Panc1 (cell line): ENCODE results near the gene CKAP2. TPM values are rescaled to one million over a fixed set of nuclear protein-coding genes. Genes with fewer than 3 reads are reported as not detected.
"Not testable (repeated sequence)": the region's sequence is repeated elsewhere in the genome, so short reads cannot be mapped to it uniquely, and the experiment has no call there.

Experiments used
- ATAC-seq: fragments of 200-7000 bp; cut with Tn5 transposase; 2 replicates; pipeline ENCODE4 v1.9.1; 2020; ENCODE audit warnings: mild to moderate bottlenecking, moderate library complexity
- BruUV-seq: library from RNA; stranded (reverse); fragments of 400-500 nt; replicated peaks from 2 replicates; lab custom pipeline; 2021; lab: Mats Ljungman, UMichigan
- CTCF ChIA-PET: fragments of 300-600 bp; sonication (Branson Sonifier 250); formaldehyde crosslinking; loops from one replicate; lab custom pipeline; 2022; ENCODE audit warnings: antibody characterized with exemption; lab: Charles Lee
- POLR2A ChIA-PET: fragments of 300-600 bp; sonication (Branson Sonifier 250); formaldehyde crosslinking; loops from one replicate; lab custom pipeline; 2022; ENCODE audit warnings: antibody characterized with exemption; lab: Charles Lee
- DNase-seq: peaks from one replicate; pipeline ENCODE4 v3.0.0-alpha.2; 2010; ENCODE audit warnings: low read depth, low spot score
- H3K27ac ChIP-seq: 2 replicates; pipeline ENCODE4 v1.5.1; 2011; ENCODE audit warnings: mild to moderate bottlenecking, low read length, inconsistent platforms
- H3K27me3 ChIP-seq: fragments of 200-500 bp; sonication (Bioruptor generic); 2 replicates; pipeline ENCODE4 v1.6.0; 2014; ENCODE audit warnings: low read length, inconsistent platforms; ENCODE audit not compliant: control insufficient read depth, insufficient read depth
- H3K36me3 ChIP-seq: fragments of 200-500 bp; sonication (Bioruptor generic); 2 replicates; pipeline ENCODE4 v1.5.1; 2014; ENCODE audit warnings: inconsistent platforms, mild to moderate bottlenecking, low read length, moderate library complexity; ENCODE audit not compliant: control insufficient read depth, insufficient read depth
- H3K4me1 ChIP-seq: 2 replicates; pipeline ENCODE4 v1.5.1; 2011; ENCODE audit warnings: inconsistent platforms, mild to moderate bottlenecking, low read length, moderate library complexity; ENCODE audit not compliant: control insufficient read depth, insufficient read depth
- H3K4me3 ChIP-seq, 2 experiments: 2 replicates each; pipeline ENCODE4 v1.5.1; 2011 to 2012; ENCODE audit warnings: low read depth in 2 of 2, low read length in 2 of 2, mild to moderate bottlenecking in 2 of 2, inconsistent platforms in 1 of 2, moderate library complexity in 1 of 2
- H3K9me3 ChIP-seq: fragments of 200-500 bp; sonication (Bioruptor generic); 2 replicates; pipeline ENCODE4 v1.5.1; 2014; ENCODE audit warnings: low read depth, mild to moderate bottlenecking, inconsistent platforms, low read length, moderate library complexity; ENCODE audit not compliant: control insufficient read depth, insufficient read depth
- POLR2AphosphoS5 ChIP-seq: IDR thresholded peaks from 2 replicates; pipeline ENCODE4 v1.6.1; 2012; ENCODE audit warnings: mild to moderate bottlenecking, low read depth, low read length, moderate library complexity
- SIN3A ChIP-seq: IDR thresholded peaks from 2 replicates; pipeline ENCODE4 v1.6.1; 2012; ENCODE audit warnings: low read depth, mild to moderate bottlenecking, low read length, moderate library complexity, borderline replicate concordance; ENCODE audit not compliant: insufficient read depth
- TCF7L2 ChIP-seq: IDR thresholded peaks from 2 replicates; pipeline ENCODE4 v1.6.1; 2011; ENCODE audit warnings: mild to moderate bottlenecking, low read depth, low read length, inconsistent platforms
- in situ Hi-C: cut with HindIII; loops from 2 replicates; pipeline ENCODE4 v1.10.0; 2016; ENCODE audit warnings: low sequenced_read_pairs, low pct_unique_long_range_greater_than_20kb
- intact Hi-C: fragments of 100-400 bp; cut with micrococcal nuclease; formaldehyde crosslinking; loops from one replicate; pipeline ENCODE4 v1.10.0; 2022; ENCODE audit not compliant: unreplicated experiment
- total RNA-seq: library from RNA; stranded (reverse); gene quantifications from one replicate; pipeline ENCODE4 v1.2.1, GENCODE V29; 2021; ENCODE audit not compliant: unreplicated experiment
- TF ChIP-seq, protein P1 (sequence below), 2 experiments: IDR thresholded peaks; 2 replicates each; pipeline ENCODE4 v1.6.1; 2011 to 2012; ENCODE audit warnings: low read depth in 2 of 2, control low read depth in 1 of 2, low read length in 1 of 2, mild to moderate bottlenecking in 1 of 2, moderate library complexity in 1 of 2; ENCODE audit not compliant: insufficient read depth in 1 of 2
- TF ChIP-seq, protein P2 (sequence below): fragments of 450-650 bp; IDR thresholded peaks from 2 replicates; pipeline ENCODE4 v1.5.1; 2017; ENCODE audit warnings: mild to moderate bottlenecking

CKAP2 gene
- total RNA-seq, 1 experiment from 2014 or later: 51.1 TPM

DNA sequence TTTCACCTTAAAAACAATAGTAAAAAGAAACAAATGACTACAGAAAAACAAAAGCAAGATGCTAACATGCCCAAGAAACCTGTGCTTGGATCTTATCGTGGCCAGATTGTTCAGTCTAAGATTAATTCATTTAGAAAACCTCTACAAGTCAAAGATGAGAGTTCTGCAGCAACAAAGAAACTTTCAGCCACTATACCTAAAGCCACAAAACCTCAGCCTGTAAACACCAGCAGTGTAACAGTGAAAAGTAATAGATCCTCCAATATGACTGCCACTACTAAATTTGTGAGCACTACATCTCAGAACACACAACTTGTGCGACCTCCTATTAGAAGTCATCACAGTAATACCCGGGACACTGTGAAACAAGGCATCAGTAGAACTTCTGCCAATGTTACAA is 6.0 kb downstream of the CKAP2 start:
- no peaks in the 10 kb centered on the region for H3K9me3 ChIP-seq
- no peak overlapping the region for H3K27ac ChIP-seq
- peaks cover 60% of the 10 kb centered on the region for H3K36me3 ChIP-seq
- ChIA-PET POLR2A (no interaction called here), CTCF (no interaction called here)
- in situ Hi-C loops (no loop called here), intact Hi-C loops (no loop called here)
- ATAC-seq: no peak
- TF ChIP-seq SIN3A (no peak), TCF7L2 (no peak), POLR2AphosphoS5 (no peak)
- TF ChIP-seq, protein P1, sequence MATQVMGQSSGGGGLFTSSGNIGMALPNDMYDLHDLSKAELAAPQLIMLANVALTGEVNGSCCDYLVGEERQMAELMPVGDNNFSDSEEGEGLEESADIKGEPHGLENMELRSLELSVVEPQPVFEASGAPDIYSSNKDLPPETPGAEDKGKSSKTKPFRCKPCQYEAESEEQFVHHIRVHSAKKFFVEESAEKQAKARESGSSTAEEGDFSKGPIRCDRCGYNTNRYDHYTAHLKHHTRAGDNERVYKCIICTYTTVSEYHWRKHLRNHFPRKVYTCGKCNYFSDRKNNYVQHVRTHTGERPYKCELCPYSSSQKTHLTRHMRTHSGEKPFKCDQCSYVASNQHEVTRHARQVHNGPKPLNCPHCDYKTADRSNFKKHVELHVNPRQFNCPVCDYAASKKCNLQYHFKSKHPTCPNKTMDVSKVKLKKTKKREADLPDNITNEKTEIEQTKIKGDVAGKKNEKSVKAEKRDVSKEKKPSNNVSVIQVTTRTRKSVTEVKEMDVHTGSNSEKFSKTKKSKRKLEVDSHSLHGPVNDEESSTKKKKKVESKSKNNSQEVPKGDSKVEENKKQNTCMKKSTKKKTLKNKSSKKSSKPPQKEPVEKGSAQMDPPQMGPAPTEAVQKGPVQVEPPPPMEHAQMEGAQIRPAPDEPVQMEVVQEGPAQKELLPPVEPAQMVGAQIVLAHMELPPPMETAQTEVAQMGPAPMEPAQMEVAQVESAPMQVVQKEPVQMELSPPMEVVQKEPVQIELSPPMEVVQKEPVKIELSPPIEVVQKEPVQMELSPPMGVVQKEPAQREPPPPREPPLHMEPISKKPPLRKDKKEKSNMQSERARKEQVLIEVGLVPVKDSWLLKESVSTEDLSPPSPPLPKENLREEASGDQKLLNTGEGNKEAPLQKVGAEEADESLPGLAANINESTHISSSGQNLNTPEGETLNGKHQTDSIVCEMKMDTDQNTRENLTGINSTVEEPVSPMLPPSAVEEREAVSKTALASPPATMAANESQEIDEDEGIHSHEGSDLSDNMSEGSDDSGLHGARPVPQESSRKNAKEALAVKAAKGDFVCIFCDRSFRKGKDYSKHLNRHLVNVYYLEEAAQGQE (IDR thresholded peaks at IDR 0.05; ENCODE audit: insufficient read depth in 1 of 2, low read depth in 2 of 2, low read length in 1 of 2): no peak
- TF ChIP-seq, protein P2, sequence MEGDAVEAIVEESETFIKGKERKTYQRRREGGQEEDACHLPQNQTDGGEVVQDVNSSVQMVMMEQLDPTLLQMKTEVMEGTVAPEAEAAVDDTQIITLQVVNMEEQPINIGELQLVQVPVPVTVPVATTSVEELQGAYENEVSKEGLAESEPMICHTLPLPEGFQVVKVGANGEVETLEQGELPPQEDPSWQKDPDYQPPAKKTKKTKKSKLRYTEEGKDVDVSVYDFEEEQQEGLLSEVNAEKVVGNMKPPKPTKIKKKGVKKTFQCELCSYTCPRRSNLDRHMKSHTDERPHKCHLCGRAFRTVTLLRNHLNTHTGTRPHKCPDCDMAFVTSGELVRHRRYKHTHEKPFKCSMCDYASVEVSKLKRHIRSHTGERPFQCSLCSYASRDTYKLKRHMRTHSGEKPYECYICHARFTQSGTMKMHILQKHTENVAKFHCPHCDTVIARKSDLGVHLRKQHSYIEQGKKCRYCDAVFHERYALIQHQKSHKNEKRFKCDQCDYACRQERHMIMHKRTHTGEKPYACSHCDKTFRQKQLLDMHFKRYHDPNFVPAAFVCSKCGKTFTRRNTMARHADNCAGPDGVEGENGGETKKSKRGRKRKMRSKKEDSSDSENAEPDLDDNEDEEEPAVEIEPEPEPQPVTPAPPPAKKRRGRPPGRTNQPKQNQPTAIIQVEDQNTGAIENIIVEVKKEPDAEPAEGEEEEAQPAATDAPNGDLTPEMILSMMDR: no peak
- TSS peak; percentile 34 for BruUV-seq
- no peak for DNase-seq
- H3K4me1 ChIP-seq: peaks cover 9% of the 10 kb centered on the region; the same call in 1 of the 2 replicates
- H3K4me3 ChIP-seq: no peak overlapping the region
- H3K27me3 ChIP-seq: no peaks in the 10 kb centered on the region

DNA sequence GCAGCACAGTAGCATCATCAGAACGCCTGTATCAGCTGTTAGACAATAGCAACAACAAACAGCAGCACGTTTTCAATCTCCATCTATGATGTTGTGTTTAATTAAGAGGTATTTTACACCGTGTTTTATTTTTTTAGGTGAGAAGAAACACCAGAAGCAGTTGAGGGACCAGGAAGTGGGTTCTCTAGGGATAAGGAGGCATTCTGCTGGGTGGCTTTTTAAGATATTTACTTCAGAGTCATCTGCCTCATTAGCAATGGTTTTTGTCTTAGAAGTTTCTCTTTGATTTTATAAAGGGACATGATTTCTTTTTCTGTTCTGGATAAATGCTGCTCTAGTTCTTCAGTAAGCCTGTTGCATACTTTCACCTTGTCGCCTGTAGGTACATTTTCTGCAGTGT is 8.2 kb downstream of the CKAP2 start:
- Histone ChIP-seq H3K4me1 (no peaks in the 10 kb centered on the region; the same call in 1 of the 2 replicates), H3K36me3 (peaks cover 48% of the 10 kb centered on the region), H3K4me3 (no peak overlapping the region), H3K9me3 (no peaks in the 10 kb centered on the region), H3K27ac (no peak overlapping the region), H3K27me3 (no peaks in the 10 kb centered on the region)
- no peak for ATAC-seq
- no peak for DNase-seq
- no TSS peak for BruUV-seq
- intact Hi-C loops: no loop called here
- in situ Hi-C loops: no loop called here
- CTCF ChIA-PET: no interaction called here
- POLR2A ChIA-PET: no interaction called here
- no peak for TF ChIP-seq TCF7L2
- TF ChIP-seq, protein P2: no peak
- TF ChIP-seq, protein P1 (IDR thresholded peaks at IDR 0.05; ENCODE audit: insufficient read depth in 1 of 2, low read depth in 2 of 2, low read length in 1 of 2): no peak

DNA sequence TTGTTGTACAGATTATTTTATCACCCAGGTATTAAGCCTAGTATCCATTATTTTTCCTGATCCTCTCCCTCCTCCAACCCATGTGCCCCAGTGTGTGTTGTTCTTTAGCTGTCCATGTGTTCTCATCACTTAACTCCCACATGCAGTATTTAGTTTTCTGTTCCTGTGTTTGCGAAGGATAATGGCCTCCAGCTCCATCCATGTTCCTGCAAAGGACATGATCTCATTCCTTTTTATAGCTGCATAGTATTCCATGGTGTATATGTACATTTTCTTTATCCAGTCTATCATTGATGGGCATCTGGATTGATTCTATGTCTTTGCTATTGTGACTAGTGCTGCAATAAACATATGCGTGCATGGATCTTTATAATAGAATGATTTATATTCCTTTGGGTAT is 13.2 kb downstream of the CKAP2 start:
- BruUV-seq, H3K27me3 ChIP-seq, intact Hi-C loops, CTCF ChIA-PET, ATAC-seq, DNase-seq, H3K27ac ChIP-seq, in situ Hi-C loops, POLR2A ChIA-PET, H3K4me1 ChIP-seq, H3K9me3 ChIP-seq, H3K4me3 ChIP-seq: not testable (repeated sequence)
- H3K36me3 ChIP-seq: peaks cover 29% of the 10 kb centered on the region
